Stimulated activated CD4-positive, alpha-beta T cell treated with anti-CD3 and anti-CD28 coated beads, TNF-alpha, amount 100 ng/mL, for 48 hours (primary cell): ENCODE results near the gene GFM1.
A peak's percentile ranks its signal among the peaks of the same experiment; 100 is the strongest.

Experiments used
- DNase-seq, 3 donors: peaks; one replicate each; pipeline ENCODE4 v3.0.0-alpha.2; 2020; ENCODE audit warnings: low read depth in 3 of 3

The GFM1 gene

GRCh38 chr3:158644345-158644908 is at the start of gene GFM1:
Gene GFM1 (plus strand): TSS chr3:158644527. CDS start chr3:158644635, 108 bp downstream.
- DNase-seq: peak; percentile 76 to 81 (median 78)

- no peak for DNase-seq
Observed at GRCh38 chr3:158600787-158601186, 43.5 kb upstream of the GFM1 start.

DNA sequence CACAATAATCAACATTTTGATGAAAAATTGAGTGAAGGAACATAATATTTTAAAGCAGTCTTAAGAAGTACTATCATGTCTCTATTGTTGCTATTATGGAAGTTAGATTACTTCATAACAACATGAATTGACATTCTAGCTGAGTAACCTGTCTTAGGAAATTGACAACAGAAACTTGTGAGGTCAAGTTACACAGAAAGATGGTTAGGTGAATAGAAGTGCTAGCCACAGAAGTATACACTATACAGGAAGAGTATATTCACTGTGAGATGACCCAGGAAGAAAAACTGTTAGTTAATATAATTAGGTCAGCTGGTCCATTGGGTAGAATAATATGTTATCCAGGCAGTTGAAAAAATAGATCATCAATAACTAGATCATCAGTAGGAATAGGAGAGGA is 42.1 kb upstream of the GFM1 start:
- DNase-seq: no peak

- no peak for DNase-seq
Observed at GRCh38 chr3:158617982-158618875, 26.1 kb upstream of the GFM1 start.

- DNase-seq: no peak
Observed at GRCh38 chr3:158625881-158626280, 18.4 kb upstream of the GFM1 start.

- no peak for DNase-seq
Observed at GRCh38 chr3:158631981-158632380, 12.3 kb upstream of the GFM1 start.

GRCh38 chr3:158640646-158641045 is 3.7 kb upstream of the GFM1 start:
- DNase-seq: no peak

GRCh38 chr3:158642005-158642404 is 2.3 kb upstream of the GFM1 start:
- DNase-seq: no peak

GRCh38 chr3:158642474-158643210 is 1.7 kb upstream of the GFM1 start:
- no peak for DNase-seq

DNA sequence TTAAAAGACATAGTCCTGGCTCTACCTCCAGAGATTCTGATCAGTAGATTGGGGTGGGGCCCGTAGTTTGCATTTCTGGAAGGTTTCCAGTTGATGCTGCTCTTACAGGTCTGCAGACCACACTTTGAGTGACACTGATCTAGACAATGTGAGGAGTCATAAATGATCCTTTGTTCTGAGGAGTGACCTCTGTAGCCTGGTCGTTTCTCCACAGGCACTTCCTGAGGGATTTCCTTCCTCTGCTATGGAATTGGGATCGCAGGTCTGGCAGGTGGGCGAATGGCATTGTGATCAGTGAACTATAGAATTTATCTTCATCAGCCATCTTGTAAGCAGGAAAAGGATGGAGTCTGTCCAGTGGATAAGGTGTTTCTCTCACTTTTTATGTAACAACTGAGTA is 5.5 kb downstream of the GFM1 start:
- no peak for DNase-seq

DNA sequence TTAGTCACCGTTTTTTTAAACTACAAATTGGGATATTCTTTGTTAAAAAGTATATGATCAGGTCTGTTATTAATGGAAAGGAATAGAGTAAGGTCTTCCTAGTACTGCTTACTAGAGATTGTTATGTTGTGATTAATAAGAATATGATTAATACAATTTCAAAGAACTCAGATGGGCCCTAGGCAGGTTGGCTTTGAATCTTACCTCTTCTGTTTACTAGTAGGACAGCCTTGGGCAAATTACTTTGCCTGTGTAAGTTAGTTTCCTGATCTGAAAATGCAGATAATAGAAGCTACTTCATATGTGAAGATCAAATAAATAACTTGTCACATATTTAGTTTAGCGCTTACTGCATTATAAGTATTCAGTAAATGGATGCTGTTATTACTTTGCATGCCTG is 6.9 kb downstream of the GFM1 start:
- no peak for DNase-seq

GRCh38 chr3:158652463-158652862 is 8.1 kb downstream of the GFM1 start:
- no peak for DNase-seq

DNA sequence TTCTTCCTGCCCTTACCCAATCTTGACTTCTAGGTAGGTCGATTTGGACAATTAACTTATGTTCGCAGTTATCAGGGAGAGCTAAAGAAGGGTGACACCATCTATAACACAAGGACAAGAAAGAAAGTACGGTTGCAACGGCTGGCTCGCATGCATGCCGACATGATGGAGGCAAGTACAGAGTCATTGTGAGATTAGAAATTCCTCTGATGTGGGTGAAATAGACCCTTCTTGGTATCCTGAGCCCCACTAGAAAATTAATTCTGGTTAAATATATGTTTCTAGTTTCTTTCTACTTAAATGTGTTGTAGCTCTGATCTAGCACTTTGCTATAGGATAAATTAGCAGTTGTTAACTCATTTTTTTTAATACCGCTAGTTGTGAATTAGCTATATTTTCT is 14.6 kb downstream of the GFM1 start:
- DNase-seq: no peak

DNA sequence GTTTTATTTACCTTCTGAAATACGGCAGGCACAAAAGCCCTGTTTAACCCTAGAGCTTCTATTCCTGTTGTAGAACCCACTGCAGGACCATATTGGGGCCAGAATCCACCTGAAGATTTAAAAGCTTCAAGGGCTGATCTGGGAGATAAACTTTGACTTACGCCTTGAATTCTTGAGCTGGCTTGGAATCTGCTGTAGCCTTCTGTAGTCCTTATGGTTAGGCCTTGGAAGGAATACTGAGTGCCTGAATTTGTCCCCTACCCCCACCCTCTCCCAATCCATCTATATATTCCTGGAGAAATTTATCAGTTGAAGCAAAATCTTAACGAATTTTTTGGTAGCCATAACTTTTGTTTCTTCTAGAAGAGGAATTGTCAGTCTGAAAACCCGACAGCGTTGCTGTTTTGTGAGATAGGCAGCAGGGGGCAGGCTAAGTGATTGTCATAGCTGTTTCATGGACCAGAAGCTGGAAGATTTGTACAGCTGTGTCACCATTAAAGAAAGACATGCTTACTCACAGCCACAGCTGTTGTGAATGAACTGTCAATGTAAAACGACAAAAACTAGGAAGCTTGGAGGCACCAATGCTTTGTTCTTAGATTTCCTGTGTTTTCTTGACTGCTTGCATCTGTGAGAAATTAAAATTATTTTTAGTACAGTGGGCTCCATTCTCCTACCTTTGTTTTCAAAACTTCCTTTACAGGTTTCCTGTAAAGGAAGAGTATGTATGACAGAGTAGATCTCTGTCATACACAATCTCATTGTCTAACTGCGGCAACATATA is 15.3 kb downstream of the GFM1 start:
- DNase-seq: peak in 2 of 3 donors; percentile 19 to 20

- no peak for DNase-seq
Observed at GRCh38 chr3:158660711-158661110, 16.4 kb downstream of the GFM1 start.

DNA sequence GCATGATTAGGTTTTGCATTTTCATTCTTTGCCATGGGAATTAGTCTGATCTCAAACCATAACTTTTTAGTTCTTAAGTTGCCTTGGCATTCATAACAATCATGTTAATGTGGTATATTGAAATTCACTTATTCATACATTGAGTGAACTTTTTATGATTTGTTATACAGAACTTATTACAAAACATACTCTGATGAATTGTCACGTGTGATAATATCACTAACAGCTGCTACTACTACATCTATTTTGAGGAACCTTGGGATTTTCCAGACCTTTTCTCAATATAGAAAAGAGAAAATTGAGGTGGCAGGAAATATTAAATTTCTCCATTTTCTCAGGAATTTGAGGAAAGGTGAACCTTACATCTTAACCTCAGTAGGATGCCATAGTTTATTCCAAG is 18.9 kb downstream of the GFM1 start:
- no peak for DNase-seq

GRCh38 chr3:158663832-158664231 is 19.5 kb downstream of the GFM1 start:
- no peak for DNase-seq

- no peak for DNase-seq
Observed at GRCh38 chr3:158666416-158666815, 22.1 kb downstream of the GFM1 start.

GRCh38 chr3:158668506-158668905 is 24.2 kb downstream of the GFM1 start:
- no peak for DNase-seq

- no peak for DNase-seq
Observed at GRCh38 chr3:158671821-158672214, 27.5 kb downstream of the GFM1 start.

GRCh38 chr3:158672215-158673176 is 28.2 kb downstream of the GFM1 start, which contains the start of gene LXN:
Gene LXN (minus strand): TSS chr3:158672648. CDS start chr3:158672478, 170 bp downstream.
- DNase-seq: peak; percentile 56 to 79 (median 73)
